ENCODE measurements around the gene THEM4. TPM values are rescaled to one million over a fixed set of nuclear protein-coding genes. Genes with fewer than 3 reads are reported as not detected.

The THEM4 gene
- total RNA-seq, 1 experiment from 2014 or later, result 18.6 TPM

DNA sequence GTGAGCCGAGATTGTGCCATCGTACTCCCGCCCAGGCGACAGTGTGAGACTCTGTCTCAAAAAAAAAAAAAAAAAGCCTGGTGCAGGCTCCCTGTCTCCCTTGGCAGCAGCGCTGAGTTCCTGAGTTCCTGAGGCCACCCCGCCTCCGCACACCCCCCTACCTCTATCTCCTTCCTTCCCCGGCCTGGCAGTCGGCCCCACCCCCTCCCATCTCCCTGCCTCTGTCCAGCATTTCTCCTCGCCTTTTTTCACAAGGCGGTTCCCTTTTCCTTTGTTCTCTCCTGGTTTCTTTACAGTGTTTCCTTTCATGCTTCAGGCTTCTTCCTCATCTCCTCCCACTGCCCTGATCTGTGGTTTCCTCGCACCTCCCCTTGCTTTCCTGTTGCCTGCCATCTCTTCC lies 80.4 kb downstream of the THEM4 start:
- intact Hi-C loops (cut with micrococcal nuclease; ENCODE audit: unreplicated experiment), result no loop called here
- TF ChIP-seq, protein P1, sequence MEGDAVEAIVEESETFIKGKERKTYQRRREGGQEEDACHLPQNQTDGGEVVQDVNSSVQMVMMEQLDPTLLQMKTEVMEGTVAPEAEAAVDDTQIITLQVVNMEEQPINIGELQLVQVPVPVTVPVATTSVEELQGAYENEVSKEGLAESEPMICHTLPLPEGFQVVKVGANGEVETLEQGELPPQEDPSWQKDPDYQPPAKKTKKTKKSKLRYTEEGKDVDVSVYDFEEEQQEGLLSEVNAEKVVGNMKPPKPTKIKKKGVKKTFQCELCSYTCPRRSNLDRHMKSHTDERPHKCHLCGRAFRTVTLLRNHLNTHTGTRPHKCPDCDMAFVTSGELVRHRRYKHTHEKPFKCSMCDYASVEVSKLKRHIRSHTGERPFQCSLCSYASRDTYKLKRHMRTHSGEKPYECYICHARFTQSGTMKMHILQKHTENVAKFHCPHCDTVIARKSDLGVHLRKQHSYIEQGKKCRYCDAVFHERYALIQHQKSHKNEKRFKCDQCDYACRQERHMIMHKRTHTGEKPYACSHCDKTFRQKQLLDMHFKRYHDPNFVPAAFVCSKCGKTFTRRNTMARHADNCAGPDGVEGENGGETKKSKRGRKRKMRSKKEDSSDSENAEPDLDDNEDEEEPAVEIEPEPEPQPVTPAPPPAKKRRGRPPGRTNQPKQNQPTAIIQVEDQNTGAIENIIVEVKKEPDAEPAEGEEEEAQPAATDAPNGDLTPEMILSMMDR (IDR thresholded peaks at IDR 0.05; ENCODE audit: unreplicated experiment), result no peak
- H3K36me3 Mint-ChIP-seq (ENCODE audit: insufficient read depth, unreplicated experiment), result no peaks in the 10 kb centered on the region
- H3K9me3 Mint-ChIP-seq (ENCODE audit: low read depth, unreplicated experiment), result no peaks in the 10 kb centered on the region
- H3K27ac Mint-ChIP-seq (ENCODE audit: unreplicated experiment), result no peak overlapping the region
- peaks cover 17% of the 10 kb centered on the region for H3K27me3 Mint-ChIP-seq (ENCODE audit: unreplicated experiment)
- BruUV-seq (replicated peaks), result no TSS peak
- H3K4me3 Mint-ChIP-seq (ENCODE audit: low read depth, unreplicated experiment), result no peak overlapping the region
- CTCF ChIA-PET, result no interaction called here
- no peak for DNase-seq
- H3K4me1 Mint-ChIP-seq (ENCODE audit: low read depth, unreplicated experiment), result peaks cover 50% of the 10 kb centered on the region

DNA sequence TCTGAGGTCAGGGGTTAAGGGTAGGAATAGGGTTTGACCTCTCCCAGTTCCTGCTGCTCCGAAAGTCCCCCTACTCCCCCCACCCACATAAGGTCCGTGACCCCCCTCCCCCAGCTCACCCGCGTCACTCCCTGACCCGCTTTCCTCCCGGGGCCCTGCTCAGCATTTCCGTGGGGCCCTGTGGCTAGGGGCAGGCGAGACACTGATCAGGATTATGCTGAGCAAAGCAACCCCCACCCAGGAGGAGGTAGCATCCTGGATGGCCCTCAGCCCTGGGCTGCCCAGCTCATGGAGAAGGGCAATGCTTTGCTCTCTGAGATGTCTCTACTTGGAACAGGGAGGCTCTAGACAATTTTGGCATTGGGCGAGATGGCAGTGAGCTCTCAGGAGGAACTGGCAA lies 81.5 kb downstream of the THEM4 start:
- peaks cover 28% of the 10 kb centered on the region for H3K27me3 Mint-ChIP-seq (ENCODE audit: unreplicated experiment)
- H3K4me1 Mint-ChIP-seq (ENCODE audit: low read depth, unreplicated experiment), result peaks cover 41% of the 10 kb centered on the region
- H3K27ac Mint-ChIP-seq (ENCODE audit: unreplicated experiment), result no peak overlapping the region
- no peaks in the 10 kb centered on the region for H3K9me3 Mint-ChIP-seq (ENCODE audit: low read depth, unreplicated experiment)
- H3K4me3 Mint-ChIP-seq (ENCODE audit: low read depth, unreplicated experiment), result no peak overlapping the region
- CTCF ChIA-PET, result interaction anchor here (0.6 to 0.7 kb wide), 3 partner anchors 40 to 188 kb away, joined by 3 to 13 read pairs (median 9); no protein-coding TSS in a partner anchor
- no peak for DNase-seq
- no peaks in the 10 kb centered on the region for H3K36me3 Mint-ChIP-seq (ENCODE audit: insufficient read depth, unreplicated experiment)
- BruUV-seq (replicated peaks), result no TSS peak
- intact Hi-C loops (cut with micrococcal nuclease; ENCODE audit: unreplicated experiment), result no loop called here
- TF ChIP-seq, protein P1 (IDR thresholded peaks at IDR 0.05; ENCODE audit: unreplicated experiment), result no peak

DNA sequence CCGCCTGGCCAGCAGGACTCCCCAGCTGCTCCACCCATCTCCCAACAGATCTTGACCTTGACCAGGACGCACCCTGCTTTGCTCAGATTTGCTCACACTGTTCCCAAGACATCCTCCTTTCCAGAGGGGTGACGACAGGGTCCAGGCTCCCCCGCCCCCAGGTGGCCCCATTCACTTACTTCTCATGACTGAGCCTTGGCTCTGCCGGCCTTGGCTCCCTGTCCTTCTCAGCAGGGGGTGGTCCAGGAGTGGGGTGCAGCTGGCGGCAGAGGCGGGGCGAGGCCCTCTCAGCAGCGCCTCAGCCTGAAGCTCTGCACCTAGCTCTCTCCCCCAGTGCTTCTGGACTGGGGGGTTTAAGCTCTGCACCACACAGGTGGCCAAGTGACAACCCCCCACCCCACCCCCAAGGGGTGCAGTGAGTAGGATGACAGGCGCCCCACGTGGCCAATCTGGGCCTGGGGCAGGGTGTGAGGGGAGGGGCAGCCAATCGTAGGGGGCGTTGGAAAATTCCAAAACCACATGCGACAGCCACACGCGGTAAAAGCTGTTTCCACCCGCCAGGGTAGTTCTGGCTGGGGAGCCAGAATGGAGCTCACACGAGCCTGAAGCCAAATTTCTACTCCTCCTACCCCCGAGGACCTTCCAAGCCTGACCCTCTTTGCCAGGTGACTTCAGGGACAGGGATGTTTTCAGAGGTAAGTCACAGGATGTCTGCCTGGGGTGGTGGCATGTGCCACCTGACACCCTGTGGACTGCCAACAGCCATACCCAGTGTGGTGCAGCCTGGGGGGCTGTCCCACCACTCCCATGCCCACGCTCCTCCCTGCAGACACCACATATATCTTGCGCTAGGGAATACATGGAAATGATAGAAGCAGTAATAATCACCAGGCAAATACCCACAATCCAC lies 83.3 kb downstream of the THEM4 start:
- H3K27ac Mint-ChIP-seq (ENCODE audit: unreplicated experiment), result no peak overlapping the region

DNA sequence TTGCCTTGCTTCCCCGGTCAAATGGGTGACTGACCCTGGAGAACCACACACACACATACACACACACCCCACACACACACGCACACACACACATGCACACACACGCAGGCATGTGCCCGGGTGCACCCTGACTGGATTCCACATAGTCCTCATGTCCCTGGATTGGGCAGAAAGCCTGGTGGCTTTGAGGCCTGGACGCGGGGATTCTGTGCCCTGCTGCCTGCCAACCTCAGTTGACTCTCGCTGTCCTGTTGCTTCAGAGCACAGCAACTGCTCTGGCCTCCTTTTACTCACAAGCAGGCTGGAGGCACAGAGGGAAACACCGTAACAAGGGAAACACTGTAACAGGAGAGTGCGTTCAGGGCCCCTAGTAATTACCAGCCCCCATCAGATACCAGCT lies 84.1 kb downstream of the THEM4 start:
- no peak for DNase-seq
- Mint-ChIP-seq H3K36me3 (ENCODE audit: insufficient read depth, unreplicated experiment) (no peaks in the 10 kb centered on the region), H3K27me3 (ENCODE audit: unreplicated experiment) (peaks cover 40% of the 10 kb centered on the region), H3K4me3 (ENCODE audit: low read depth, unreplicated experiment) (no peak overlapping the region), H3K4me1 (ENCODE audit: low read depth, unreplicated experiment) (peaks cover 21% of the 10 kb centered on the region), H3K9me3 (ENCODE audit: low read depth, unreplicated experiment) (no peaks in the 10 kb centered on the region), H3K27ac (ENCODE audit: unreplicated experiment) (no peak overlapping the region)
- TF ChIP-seq, protein P1 (IDR thresholded peaks at IDR 0.05; ENCODE audit: unreplicated experiment), result no peak
- no TSS peak for BruUV-seq (replicated peaks)
- CTCF ChIA-PET, result no interaction called here
- intact Hi-C loops (cut with micrococcal nuclease; ENCODE audit: unreplicated experiment), result no loop called here

More for the DNA sequence above, 83.3 kb downstream of the THEM4 start:
- Mint-ChIP-seq H3K4me1 (ENCODE audit: low read depth, unreplicated experiment) (peaks cover 23% of the 10 kb centered on the region), H3K27me3 (ENCODE audit: unreplicated experiment) (peaks cover 40% of the 10 kb centered on the region), H3K4me3 (ENCODE audit: low read depth, unreplicated experiment) (no peak overlapping the region), H3K36me3 (ENCODE audit: insufficient read depth, unreplicated experiment) (no peaks in the 10 kb centered on the region), H3K9me3 (ENCODE audit: low read depth, unreplicated experiment) (no peaks in the 10 kb centered on the region)
- BruUV-seq (replicated peaks), result no TSS peak
- no peak for DNase-seq
- intact Hi-C loops (cut with micrococcal nuclease; ENCODE audit: unreplicated experiment), result no loop called here
- CTCF ChIA-PET, result interaction anchor here (0.6 kb wide), 2 partner anchors 279 to 335 kb away, joined by 3 read pairs; no protein-coding TSS in a partner anchor
- TF ChIP-seq, protein P1 (IDR thresholded peaks at IDR 0.05; ENCODE audit: unreplicated experiment), result no peak

Other genes with a start within 250 kb of the THEM4 start
- gene CELF3, start 192.7 kb downstream of the THEM4 start, total RNA-seq (2022), result not detected in 2 replicates
- gene RIIAD1, start 188.0 kb downstream of the THEM4 start, total RNA-seq (2022), result not detected in 2 replicates
- 106 and 118 TPM in 2 replicates for gene MRPL9, start 146.0 kb downstream of the THEM4 start, total RNA-seq (2022)
- gene TDRKH, start 119.0 kb downstream of the THEM4 start, total RNA-seq (2022), result 20.2 and 25.7 TPM in 2 replicates
- gene LINGO4, start 104.1 kb downstream of the THEM4 start, total RNA-seq (2022), result not detected in 2 replicates
- gene RORC, start 77.7 kb downstream of the THEM4 start, total RNA-seq (2022), result 0.19 and 1.2 TPM in 2 replicates
- gene C2CD4D, start 69.7 kb downstream of the THEM4 start, total RNA-seq (2022), result 1.7 and 2.5 TPM in 2 replicates
- not detected in 2 replicates for gene THEM5, start 55.8 kb downstream of the THEM4 start, total RNA-seq (2022)
- 882 and 921 TPM in 2 replicates for gene S100A10, start 84.3 kb upstream of the THEM4 start, total RNA-seq (2022)
- gene S100A11, start 127.5 kb upstream of the THEM4 start, total RNA-seq (2022), result 1,217 and 1,326 TPM in 2 replicates
- gene TCHHL1, start 179.6 kb upstream of the THEM4 start, total RNA-seq (2022), result not detected in 2 replicates
- 0.07 TPM in 1 of 2 replicates, not detected in the other for gene TCHH, start 205.9 kb upstream of the THEM4 start, total RNA-seq (2022)
- gene RPTN, start 249.7 kb upstream of the THEM4 start, total RNA-seq (2022), result not detected in 2 replicates